HG03025 (cell line): ENCODE data around the gene GDPD5.

Source experiments
- ATAC-seq: cut with Tn5 transposase; IDR thresholded peaks from one replicate; pipeline ENCODE4 v1.9.1; 2021; ENCODE audit warnings: mild to moderate bottlenecking, moderate library complexity; ENCODE audit not compliant: unreplicated experiment, low FRiP score

Gene GDPD5

GRCh38 chr11:75474878-75475766, 50.6 kb downstream of the GDPD5 start:
- no peak for ATAC-seq

GRCh38 chr11:75474240-75474639, 51.5 kb downstream of the GDPD5 start:
- ATAC-seq = no peak

GRCh38 chr11:75473684-75474083, 52.1 kb downstream of the GDPD5 start:
- no peak for ATAC-seq

GRCh38 chr11:75472081-75472732, 53.5 kb downstream of the GDPD5 start:
- no peak for ATAC-seq

- no peak for ATAC-seq
Observed at GRCh38 chr11:75471176-75471973, 54.4 kb downstream of the GDPD5 start.

- ATAC-seq = no peak
Observed at GRCh38 chr11:75470476-75471080, 55.2 kb downstream of the GDPD5 start.

GRCh38 chr11:75469785-75470405, 55.8 kb downstream of the GDPD5 start:
- no peak for ATAC-seq

GRCh38 chr11:75468534-75469340, 57.0 kb downstream of the GDPD5 start:
- no peak for ATAC-seq

GRCh38 chr11:75467881-75468280, 57.9 kb downstream of the GDPD5 start:
- no peak for ATAC-seq

GRCh38 chr11:75467311-75467710, 58.4 kb downstream of the GDPD5 start:
- no peak for ATAC-seq

GRCh38 chr11:75465701-75466531, 59.8 kb downstream of the GDPD5 start:
- no peak for ATAC-seq

GRCh38 chr11:75463106-75463774, 62.5 kb downstream of the GDPD5 start:
- no peak for ATAC-seq

- ATAC-seq = no peak
Observed at GRCh38 chr11:75462117-75462653, 63.6 kb downstream of the GDPD5 start.

- ATAC-seq = no peak
Observed at GRCh38 chr11:75461151-75461550, 64.6 kb downstream of the GDPD5 start.

GRCh38 chr11:75456596-75457183, 69.1 kb downstream of the GDPD5 start:
- no peak for ATAC-seq

GRCh38 chr11:75454987-75455386, 70.8 kb downstream of the GDPD5 start:
- ATAC-seq = no peak

- ATAC-seq = no peak
Observed at GRCh38 chr11:75453916-75454655, 71.7 kb downstream of the GDPD5 start.
